Nephron progenitor cell (in vitro differentiated cells): ENCODE data around the gene SLC7A6.

ENCODE experiments used
- DNase-seq: peaks from one replicate; pipeline ENCODE4 v3.0.0; 2021
- H3K27ac Mint-ChIP-seq: 2 replicates; pipeline ENCODE4 v1.8.0; 2021; ENCODE audit warnings: mild to moderate bottlenecking, moderate library complexity, mixed read lengths
- H3K27me3 Mint-ChIP-seq: 2 replicates; pipeline ENCODE4 v1.8.0; 2021; ENCODE audit warnings: mild to moderate bottlenecking, low read depth, mixed read lengths; ENCODE audit not compliant: poor library complexity
- H3K36me3 Mint-ChIP-seq: 2 replicates; pipeline ENCODE4 v1.8.0; 2021; ENCODE audit warnings: low read depth, mixed read lengths
- H3K4me1 Mint-ChIP-seq: 2 replicates; pipeline ENCODE4 v1.8.0; 2021; ENCODE audit warnings: mixed read lengths
- H3K4me3 Mint-ChIP-seq: 2 replicates; pipeline ENCODE4 v1.8.0; 2021; ENCODE audit warnings: mild to moderate bottlenecking, moderate library complexity, mixed read lengths
- H3K9me3 Mint-ChIP-seq: 2 replicates; pipeline ENCODE4 v1.8.0; 2021; ENCODE audit warnings: mild to moderate bottlenecking, moderate library complexity, mixed read lengths
- CTCF ChIP-seq: fragments of 200-600 bp; sonication (generic); IDR thresholded peaks from 2 replicates; pipeline ENCODE4 v1.5.0; 2021; ENCODE audit warnings: antibody characterized with exemption

SLC7A6 gene

GRCh38 chr16:68263559-68264127 lies 683 bp upstream of the SLC7A6 start:
- peaks cover under 1% of the 10 kb centered on the region for H3K36me3 Mint-ChIP-seq
- H3K27me3 Mint-ChIP-seq = peaks cover 4% of the 10 kb centered on the region
- peaks cover 48% of the 10 kb centered on the region for H3K4me1 Mint-ChIP-seq
- DNase-seq = no peak
- H3K4me3 Mint-ChIP-seq = peak overlapping the region; percentile 92
- H3K9me3 Mint-ChIP-seq = no peaks in the 10 kb centered on the region
- TF ChIP-seq CTCF = no peak
- peak overlapping the region; percentile 89 for H3K27ac Mint-ChIP-seq

GRCh38 chr16:68265078-68265920 lies 973 bp downstream of the SLC7A6 start:
- Mint-ChIP-seq H3K27ac (peak overlapping the region; percentile 53), H3K9me3 (no peaks in the 10 kb centered on the region), H3K4me1 (peaks cover 57% of the 10 kb centered on the region), H3K27me3 (peaks cover 3% of the 10 kb centered on the region), H3K36me3 (no peaks in the 10 kb centered on the region), H3K4me3 (peak overlapping the region; percentile 91)
- no peak for TF ChIP-seq CTCF
- DNase-seq = peak; percentile 33

- peak overlapping the region; percentile 66 for H3K4me3 Mint-ChIP-seq
- no peaks in the 10 kb centered on the region for H3K36me3 Mint-ChIP-seq
- peaks cover 67% of the 10 kb centered on the region for H3K4me1 Mint-ChIP-seq
- no peaks in the 10 kb centered on the region for H3K9me3 Mint-ChIP-seq
- H3K27ac Mint-ChIP-seq = peak overlapping the region; percentile 12
- no peaks in the 10 kb centered on the region for H3K27me3 Mint-ChIP-seq
- no peak for DNase-seq
- TF ChIP-seq CTCF = no peak
These were observed 3.5 kb downstream of the SLC7A6 start for GRCh38 chr16:68267612-68268405.

GRCh38 chr16:68269793-68270192 lies 5.5 kb downstream of the SLC7A6 start:
- no peak for TF ChIP-seq CTCF
- H3K27ac Mint-ChIP-seq = no peak overlapping the region

GRCh38 chr16:68270353-68270752 lies 6.0 kb downstream of the SLC7A6 start:
- TF ChIP-seq CTCF = no peak
- H3K4me3 Mint-ChIP-seq = no peak overlapping the region
- H3K4me1 Mint-ChIP-seq = peaks cover 46% of the 10 kb centered on the region
- peaks cover 5% of the 10 kb centered on the region for H3K36me3 Mint-ChIP-seq
- H3K9me3 Mint-ChIP-seq = no peaks in the 10 kb centered on the region
- H3K27ac Mint-ChIP-seq = no peak overlapping the region
- no peak for DNase-seq
- H3K27me3 Mint-ChIP-seq = no peaks in the 10 kb centered on the region

More at GRCh38 chr16:68269793-68270192, 5.5 kb downstream of the SLC7A6 start:
- H3K36me3 Mint-ChIP-seq = peaks cover 5% of the 10 kb centered on the region
- no peaks in the 10 kb centered on the region for H3K27me3 Mint-ChIP-seq
- H3K4me3 Mint-ChIP-seq = no peak overlapping the region
- DNase-seq = no peak
- peaks cover 52% of the 10 kb centered on the region for H3K4me1 Mint-ChIP-seq
- no peaks in the 10 kb centered on the region for H3K9me3 Mint-ChIP-seq
